Hepatocyte (in vitro differentiated cells): Measurements from ENCODE around the gene MED20. TPM values are rescaled to one million over a fixed set of nuclear protein-coding genes. Genes with fewer than 3 reads are reported as not detected.

ENCODE experiments used
- DNase-seq: peaks from one replicate; pipeline ENCODE4 v3.0.0-alpha.2; 2016; ENCODE audit warnings: low spot score
- H2AFZ ChIP-seq: fragments of 200-600 bp; sonication (generic); 2 replicates; pipeline ENCODE4 v1.6.0; 2016; ENCODE audit warnings: antibody characterized with exemption, mild to moderate bottlenecking
- H3K27ac ChIP-seq: fragments of 200-600 bp; sonication (generic); 2 replicates; pipeline ENCODE4 v1.5.1; 2016; ENCODE audit warnings: mild to moderate bottlenecking
- H3K27me3 ChIP-seq: fragments of 200-600 bp; sonication (generic); 2 replicates; pipeline ENCODE4 v1.6.1; 2016
- H3K36me3 ChIP-seq: fragments of 200-600 bp; sonication (generic); replicated peaks from 2 replicates; pipeline ENCODE4 v1.5.1; 2016; ENCODE audit warnings: low read depth; ENCODE audit not compliant: insufficient read depth
- H3K4me1 ChIP-seq: fragments of 200-600 bp; sonication (generic); 2 replicates; pipeline ENCODE4 v1.5.1; 2016; ENCODE audit warnings: mild to moderate bottlenecking, moderate library complexity; ENCODE audit not compliant: insufficient read depth
- H3K4me2 ChIP-seq: fragments of 200-600 bp; sonication (generic); 2 replicates; pipeline ENCODE4 v1.6.0; 2016
- H3K4me3 ChIP-seq: fragments of 200-600 bp; sonication (generic); 2 replicates; pipeline ENCODE4 v1.5.1; 2016; ENCODE audit warnings: mild to moderate bottlenecking
- H3K79me2 ChIP-seq: fragments of 200-600 bp; sonication (generic); 2 replicates; pipeline ENCODE4 v1.6.0; 2017; ENCODE audit warnings: mild to moderate bottlenecking
- H3K9me2 ChIP-seq: fragments of 200-600 bp; sonication (generic); replicated peaks from 2 replicates; pipeline ENCODE4 v1.6.0; 2017; ENCODE audit warnings: mild to moderate bottlenecking; ENCODE audit not compliant: insufficient read depth
- H3K9me3 ChIP-seq: fragments of 200-600 bp; sonication (generic); 2 replicates; pipeline ENCODE4 v1.5.1; 2016; ENCODE audit warnings: low read depth, mild to moderate bottlenecking
- H4K20me1 ChIP-seq: fragments of 200-600 bp; sonication (generic); 2 replicates; pipeline ENCODE4 v1.6.0; 2016; ENCODE audit warnings: mild to moderate bottlenecking; ENCODE audit not compliant: insufficient read depth, poor library complexity, severe bottlenecking
- EZH2 ChIP-seq: fragments of 200-600 bp; sonication (generic); IDR thresholded peaks from 2 replicates; pipeline ENCODE4 v1.6.1; 2016; ENCODE audit warnings: antibody characterized with exemption, mild to moderate bottlenecking, borderline replicate concordance
- EZH2phosphoT487 ChIP-seq: fragments of 200-600 bp; sonication (generic); IDR thresholded peaks from one replicate; pipeline ENCODE4 v1.6.1; 2018; ENCODE audit warnings: antibody characterized with exemption, mild to moderate bottlenecking, low read depth, moderate library complexity; ENCODE audit not compliant: unreplicated experiment, severe bottlenecking
- WGBS: methylation state at CpG from one replicate; pipeline ENCODE4 v1.1.6; 2016; ENCODE audit warnings: low lambda C conversion rate; ENCODE audit errors: missing lambda C conversion rate; 5-methylcytosine and 5-hydroxymethylcytosine counted together
- polyA plus RNA-seq: library from polyadenylated mRNA; unstranded; fragments of >200 nt; fragmentation: Nextera tagmentation; extraction: Ambion mirVana; gene quantifications from 2 replicates; pipeline ENCODE4 v1.2.1, GENCODE V29; 2016
- small RNA-seq: library from RNA; depleted of rRNA; stranded (forward); fragments of <200 nt; gene quantifications from one replicate; pipeline ENCODE3, GENCODE V24; 2014
- total RNA-seq: library from RNA; depleted of rRNA; stranded (reverse); fragments of >200 nt; gene quantifications from 2 replicates; pipeline ENCODE4 v1.2.3, GENCODE V29; 2014
- TF ChIP-seq, protein P1 (sequence below): fragments of 200-600 bp; sonication (generic); IDR thresholded peaks from 2 replicates; pipeline ENCODE4 v1.5.1; 2016; ENCODE audit warnings: antibody characterized with exemption, mild to moderate bottlenecking; ENCODE audit not compliant: poor library complexity

MED20 gene
- total and polyA plus RNA-seq, 2 experiments from 2014 or later, result 18.1 to 19.8 TPM

GRCh38 chr6:41859356-41859755, 61.6 kb downstream of the MED20 start:
- Histone ChIP-seq H3K9me3 (no peaks in the 10 kb centered on the region), H3K4me2 (no peak overlapping the region), H2AFZ (no peak overlapping the region), H4K20me1 (no peaks in the 10 kb centered on the region), H3K36me3 (no peaks in the 10 kb centered on the region), H3K4me1 (no peaks in the 10 kb centered on the region), H3K27me3 (no peaks in the 10 kb centered on the region), H3K4me3 (no peak overlapping the region), H3K79me2 (no peaks in the 10 kb centered on the region), H3K27ac (no peak overlapping the region), H3K9me2 (no peaks in the 10 kb centered on the region)
- 95% methylated on average over 6 of the region's 6 CpGs for WGBS
- no peak for DNase-seq
- no peak for TF ChIP-seq EZH2
- TF ChIP-seq, protein P1, sequence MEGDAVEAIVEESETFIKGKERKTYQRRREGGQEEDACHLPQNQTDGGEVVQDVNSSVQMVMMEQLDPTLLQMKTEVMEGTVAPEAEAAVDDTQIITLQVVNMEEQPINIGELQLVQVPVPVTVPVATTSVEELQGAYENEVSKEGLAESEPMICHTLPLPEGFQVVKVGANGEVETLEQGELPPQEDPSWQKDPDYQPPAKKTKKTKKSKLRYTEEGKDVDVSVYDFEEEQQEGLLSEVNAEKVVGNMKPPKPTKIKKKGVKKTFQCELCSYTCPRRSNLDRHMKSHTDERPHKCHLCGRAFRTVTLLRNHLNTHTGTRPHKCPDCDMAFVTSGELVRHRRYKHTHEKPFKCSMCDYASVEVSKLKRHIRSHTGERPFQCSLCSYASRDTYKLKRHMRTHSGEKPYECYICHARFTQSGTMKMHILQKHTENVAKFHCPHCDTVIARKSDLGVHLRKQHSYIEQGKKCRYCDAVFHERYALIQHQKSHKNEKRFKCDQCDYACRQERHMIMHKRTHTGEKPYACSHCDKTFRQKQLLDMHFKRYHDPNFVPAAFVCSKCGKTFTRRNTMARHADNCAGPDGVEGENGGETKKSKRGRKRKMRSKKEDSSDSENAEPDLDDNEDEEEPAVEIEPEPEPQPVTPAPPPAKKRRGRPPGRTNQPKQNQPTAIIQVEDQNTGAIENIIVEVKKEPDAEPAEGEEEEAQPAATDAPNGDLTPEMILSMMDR, result no peak
- no peak for TF ChIP-seq EZH2phosphoT487

GRCh38 chr6:41858703-41859102, 62.2 kb downstream of the MED20 start:
- Histone ChIP-seq H3K4me1 (no peaks in the 10 kb centered on the region), H3K79me2 (no peaks in the 10 kb centered on the region), H2AFZ (no peak overlapping the region), H3K27ac (no peak overlapping the region), H3K27me3 (no peaks in the 10 kb centered on the region), H3K9me2 (no peaks in the 10 kb centered on the region), H3K36me3 (no peaks in the 10 kb centered on the region), H3K4me2 (no peak overlapping the region), H4K20me1 (no peaks in the 10 kb centered on the region), H3K9me3 (no peaks in the 10 kb centered on the region), H3K4me3 (no peak overlapping the region)
- DNase-seq, result no peak
- TF ChIP-seq, protein P1, result no peak
- TF ChIP-seq EZH2 (no peak), EZH2phosphoT487 (no peak)
- WGBS, result 93% methylated on average over 2 of the region's 2 CpGs

Small RNAs within 50 kb of the gene (small RNA-seq; reads per million reads assigned to genes)
- gene RF00019, result not detected

Other genes starting within 250 kb of the MED20 start
- gene TFEB, start 185.5 kb downstream of the MED20 start, total RNA-seq, result 10.1 and 14.2 TPM in 2 replicates
- gene TFEB, start 185.5 kb downstream of the MED20 start, polyA plus RNA-seq, result 23.7 and 32.7 TPM in 2 replicates
- 114 and 128 TPM in 2 replicates for gene PGC, start 173.7 kb downstream of the MED20 start, total RNA-seq
- gene PGC, start 173.7 kb downstream of the MED20 start, polyA plus RNA-seq, result 67.4 and 109 TPM in 2 replicates
- 0.84 and 1.4 TPM in 2 replicates for gene FRS3, start 141.2 kb downstream of the MED20 start, total RNA-seq
- gene FRS3, start 141.2 kb downstream of the MED20 start, polyA plus RNA-seq, result 4.0 and 8.4 TPM in 2 replicates
- 1.2 and 4.0 TPM in 2 replicates for gene PRICKLE4, start 140.4 kb downstream of the MED20 start, total RNA-seq
- gene PRICKLE4, start 140.4 kb downstream of the MED20 start, polyA plus RNA-seq, result 0.80 and 1.3 TPM in 2 replicates
- 127 and 197 TPM in 2 replicates for gene TOMM6, start 133.4 kb downstream of the MED20 start, total RNA-seq
- 211 and 240 TPM in 2 replicates for gene TOMM6, start 133.4 kb downstream of the MED20 start, polyA plus RNA-seq
- 2.2 and 2.4 TPM in 2 replicates for gene USP49, start 25.8 kb downstream of the MED20 start, total RNA-seq
- 1.0 and 3.0 TPM in 2 replicates for gene USP49, start 25.8 kb downstream of the MED20 start, polyA plus RNA-seq
- gene BYSL, start 360 bp upstream of the MED20 start, total RNA-seq, result 13.9 and 20.7 TPM in 2 replicates
- gene BYSL, start 360 bp upstream of the MED20 start, polyA plus RNA-seq, result 16.6 and 28.5 TPM in 2 replicates
- gene CCND3, start 20.7 kb upstream of the MED20 start, total RNA-seq, result 79.3 and 96.8 TPM in 2 replicates
- gene CCND3, start 20.7 kb upstream of the MED20 start, polyA plus RNA-seq, result 134 and 141 TPM in 2 replicates
- gene TAF8, start 129.4 kb upstream of the MED20 start, total RNA-seq, result 16.7 and 25.1 TPM in 2 replicates
- 12.6 and 14.0 TPM in 2 replicates for gene TAF8, start 129.4 kb upstream of the MED20 start, polyA plus RNA-seq
- gene C6orf132, start 221.5 kb upstream of the MED20 start, total RNA-seq, result 11.6 and 12.5 TPM in 2 replicates
- gene C6orf132, start 221.5 kb upstream of the MED20 start, polyA plus RNA-seq, result 9.4 and 10.5 TPM in 2 replicates